ENCODE data around the gene ADGRV1.

Gene ADGRV1

DNA sequence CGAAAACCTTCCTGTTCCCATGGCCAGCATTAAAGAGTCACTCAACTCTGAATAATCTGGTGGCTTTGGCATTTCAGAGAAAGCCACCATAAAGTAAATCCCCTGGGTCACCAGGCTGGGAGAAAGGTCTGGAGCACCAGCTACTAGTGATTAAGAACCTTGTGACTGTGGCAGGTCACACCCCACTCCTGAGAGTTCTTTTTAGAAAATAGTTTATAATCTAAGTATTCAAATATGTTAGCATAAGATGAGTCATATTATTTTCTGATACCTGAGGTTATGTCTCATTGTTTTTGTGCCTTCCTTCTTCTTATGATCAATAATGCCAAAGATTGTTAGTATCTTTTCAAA, 472.8 kb downstream of the ADGRV1 start:
- no peak overlapping the region for H3K4me3 ChIP-seq (ENCODE audit: low read length, poor library complexity, severe bottlenecking)
- H3K27me3 ChIP-seq (ENCODE audit: insufficient read depth, low read length, poor library complexity, severe bottlenecking) = no peaks in the 10 kb centered on the region
- no peak overlapping the region for H3K4me2 ChIP-seq (ENCODE audit: low read depth, low read length, poor library complexity, severe bottlenecking)
- no peaks in the 10 kb centered on the region for H3F3A ChIP-seq (ENCODE audit: low read depth)
- H3K9me3 ChIP-seq (ENCODE audit: insufficient read depth, low read depth, low read length) = no peaks in the 10 kb centered on the region
- H3K36me3 ChIP-seq (ENCODE audit: insufficient read depth, low read length) = no peaks in the 10 kb centered on the region
- no peak overlapping the region for H2AFZ ChIP-seq (ENCODE audit: low read length)
- no peaks in the 10 kb centered on the region for H4K20me1 ChIP-seq (ENCODE audit: insufficient read depth, low read length, poor library complexity, severe bottlenecking)
- H3K9me2 ChIP-seq (replicated peaks; ENCODE audit: low read depth, low read length) = no peaks in the 10 kb centered on the region
- no peak overlapping the region for H3K9ac ChIP-seq (ENCODE audit: low read depth, low read length, poor library complexity, severe bottlenecking)
- TF ChIP-seq, protein P1, sequence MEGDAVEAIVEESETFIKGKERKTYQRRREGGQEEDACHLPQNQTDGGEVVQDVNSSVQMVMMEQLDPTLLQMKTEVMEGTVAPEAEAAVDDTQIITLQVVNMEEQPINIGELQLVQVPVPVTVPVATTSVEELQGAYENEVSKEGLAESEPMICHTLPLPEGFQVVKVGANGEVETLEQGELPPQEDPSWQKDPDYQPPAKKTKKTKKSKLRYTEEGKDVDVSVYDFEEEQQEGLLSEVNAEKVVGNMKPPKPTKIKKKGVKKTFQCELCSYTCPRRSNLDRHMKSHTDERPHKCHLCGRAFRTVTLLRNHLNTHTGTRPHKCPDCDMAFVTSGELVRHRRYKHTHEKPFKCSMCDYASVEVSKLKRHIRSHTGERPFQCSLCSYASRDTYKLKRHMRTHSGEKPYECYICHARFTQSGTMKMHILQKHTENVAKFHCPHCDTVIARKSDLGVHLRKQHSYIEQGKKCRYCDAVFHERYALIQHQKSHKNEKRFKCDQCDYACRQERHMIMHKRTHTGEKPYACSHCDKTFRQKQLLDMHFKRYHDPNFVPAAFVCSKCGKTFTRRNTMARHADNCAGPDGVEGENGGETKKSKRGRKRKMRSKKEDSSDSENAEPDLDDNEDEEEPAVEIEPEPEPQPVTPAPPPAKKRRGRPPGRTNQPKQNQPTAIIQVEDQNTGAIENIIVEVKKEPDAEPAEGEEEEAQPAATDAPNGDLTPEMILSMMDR (conservative IDR thresholded peaks at IDR 0.05; ENCODE audit: low read length) = no peak
- TF ChIP-seq EZH2phosphoT487 (IDR thresholded peaks at IDR 0.05; ENCODE audit: borderline replicate concordance) = no peak
- H3K4me1 ChIP-seq (ENCODE audit: insufficient read depth, low read length, poor library complexity, severe bottlenecking) = no peaks in the 10 kb centered on the region
- no peaks in the 10 kb centered on the region for H3K79me2 ChIP-seq (ENCODE audit: insufficient read depth, low read length)

DNA sequence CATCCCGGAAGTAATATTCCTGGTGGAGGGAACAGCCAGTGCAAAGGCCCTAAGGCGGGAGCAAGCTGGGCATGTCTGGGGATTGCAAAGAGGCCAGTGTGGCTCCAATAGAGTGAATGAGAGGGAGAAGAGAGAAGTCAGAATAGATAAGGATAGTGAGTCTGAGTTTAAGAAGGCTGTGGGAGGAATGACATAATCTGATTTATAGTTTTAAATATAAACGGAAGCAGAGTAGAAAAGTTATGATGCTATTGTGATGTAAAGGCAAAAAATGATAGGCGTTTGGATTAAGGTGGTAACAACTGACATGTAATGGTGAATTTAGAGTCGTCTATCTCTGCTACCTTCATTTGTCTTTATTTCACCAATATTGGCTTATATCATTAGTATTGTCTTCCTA, 473.5 kb downstream of the ADGRV1 start:
- TF ChIP-seq, protein P1 (conservative IDR thresholded peaks at IDR 0.05; ENCODE audit: low read length) = no peak
- no peak for TF ChIP-seq EZH2phosphoT487 (IDR thresholded peaks at IDR 0.05; ENCODE audit: borderline replicate concordance)
- H3K4me3 ChIP-seq (ENCODE audit: low read length, poor library complexity, severe bottlenecking) = no peak overlapping the region
- H4K20me1 ChIP-seq (ENCODE audit: insufficient read depth, low read length, poor library complexity, severe bottlenecking) = no peaks in the 10 kb centered on the region

DNA sequence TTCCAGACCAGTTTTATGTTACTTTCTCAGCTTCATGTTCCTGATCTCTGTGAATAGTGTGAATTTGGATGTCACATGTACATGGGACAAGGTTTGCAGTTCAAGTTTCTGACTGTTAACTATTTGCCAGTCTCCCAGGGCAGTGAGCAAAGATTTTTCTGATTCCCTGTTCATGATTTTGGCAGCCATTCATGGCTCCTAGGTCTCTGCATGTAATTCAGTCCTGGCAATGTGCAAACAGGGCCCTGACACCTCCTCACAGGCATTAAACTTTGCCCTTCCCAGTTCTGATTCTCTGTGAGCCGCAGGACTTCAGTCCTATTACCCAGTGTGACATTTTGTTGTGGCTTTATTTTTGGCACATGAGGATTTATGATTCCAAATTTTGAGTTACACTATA, 474.8 kb downstream of the ADGRV1 start:
- no peak overlapping the region for H3K4me2 ChIP-seq (ENCODE audit: low read depth, low read length, poor library complexity, severe bottlenecking)
- H4K20me1 ChIP-seq (ENCODE audit: insufficient read depth, low read length, poor library complexity, severe bottlenecking) = no peaks in the 10 kb centered on the region
- no peaks in the 10 kb centered on the region for H3K36me3 ChIP-seq (ENCODE audit: insufficient read depth, low read length)
- no peaks in the 10 kb centered on the region for H3K27me3 ChIP-seq (ENCODE audit: insufficient read depth, low read length, poor library complexity, severe bottlenecking)
- TF ChIP-seq EZH2phosphoT487 (IDR thresholded peaks at IDR 0.05; ENCODE audit: borderline replicate concordance) = no peak
- TF ChIP-seq, protein P1 (conservative IDR thresholded peaks at IDR 0.05; ENCODE audit: low read length) = no peak
- H3K4me1 ChIP-seq (ENCODE audit: insufficient read depth, low read length, poor library complexity, severe bottlenecking) = no peaks in the 10 kb centered on the region
- H2AFZ ChIP-seq (ENCODE audit: low read length) = no peak overlapping the region
- no peaks in the 10 kb centered on the region for H3K9me3 ChIP-seq (ENCODE audit: insufficient read depth, low read depth, low read length)
- H3K4me3 ChIP-seq (ENCODE audit: low read length, poor library complexity, severe bottlenecking) = no peak overlapping the region
- H3K9me2 ChIP-seq (replicated peaks; ENCODE audit: low read depth, low read length) = no peaks in the 10 kb centered on the region
- no peaks in the 10 kb centered on the region for H3F3A ChIP-seq (ENCODE audit: low read depth)
- no peak overlapping the region for H3K9ac ChIP-seq (ENCODE audit: low read depth, low read length, poor library complexity, severe bottlenecking)
- H3K79me2 ChIP-seq (ENCODE audit: insufficient read depth, low read length) = no peaks in the 10 kb centered on the region

More for the DNA sequence above, 473.5 kb downstream of the ADGRV1 start:
- H3K79me2 ChIP-seq (ENCODE audit: insufficient read depth, low read length) = no peaks in the 10 kb centered on the region
- no peak overlapping the region for H3K9ac ChIP-seq (ENCODE audit: low read depth, low read length, poor library complexity, severe bottlenecking)
- no peaks in the 10 kb centered on the region for H3K9me3 ChIP-seq (ENCODE audit: insufficient read depth, low read depth, low read length)
- no peaks in the 10 kb centered on the region for H3K4me1 ChIP-seq (ENCODE audit: insufficient read depth, low read length, poor library complexity, severe bottlenecking)
- no peak overlapping the region for H3K4me2 ChIP-seq (ENCODE audit: low read depth, low read length, poor library complexity, severe bottlenecking)
- no peaks in the 10 kb centered on the region for H3F3A ChIP-seq (ENCODE audit: low read depth)
- no peaks in the 10 kb centered on the region for H3K9me2 ChIP-seq (replicated peaks; ENCODE audit: low read depth, low read length)
- no peaks in the 10 kb centered on the region for H3K36me3 ChIP-seq (ENCODE audit: insufficient read depth, low read length)
- H2AFZ ChIP-seq (ENCODE audit: low read length) = no peak overlapping the region
- H3K27me3 ChIP-seq (ENCODE audit: insufficient read depth, low read length, poor library complexity, severe bottlenecking) = no peaks in the 10 kb centered on the region

All from Loucy (cell line).